Cerebellar nuclear complex (tissue), 1 donor: ENCODE results near the gene GYPE.
"Not testable (repeated sequence)": the region's sequence is repeated elsewhere in the genome, so short reads cannot be mapped to it uniquely, and the experiment has no call there.

Source experiments
- DNase-seq, 2 experiments: peaks; one replicate each; lab custom pipeline; 2025; lab: John Stamatoyannopoulos, UW

The GYPE gene

DNA sequence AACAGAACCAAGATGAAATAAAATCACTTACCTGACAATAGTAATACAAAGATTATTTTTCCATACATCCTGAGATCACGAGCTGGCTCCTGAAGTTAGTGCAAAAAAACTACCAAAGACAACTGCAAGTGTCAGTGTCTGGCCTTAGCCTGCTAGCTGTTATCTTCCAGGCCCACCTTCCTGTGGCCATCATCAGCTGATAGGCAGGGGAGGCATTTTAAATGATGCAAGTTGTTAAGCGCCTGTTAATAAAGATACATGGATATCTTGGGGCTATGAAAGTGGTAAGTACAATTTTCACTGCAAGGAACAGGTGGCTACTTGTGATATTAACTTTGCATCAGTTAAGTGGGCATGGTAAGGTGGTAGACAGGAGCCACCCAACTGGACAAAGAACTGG, at the start of gene GYPE:
GYPE (minus strand) TSS at position 120 of the 400 bp plus-strand sequence; CDS start at position 68, 52 bp downstream.
- DNase-seq, result not testable (repeated sequence)

DNA sequence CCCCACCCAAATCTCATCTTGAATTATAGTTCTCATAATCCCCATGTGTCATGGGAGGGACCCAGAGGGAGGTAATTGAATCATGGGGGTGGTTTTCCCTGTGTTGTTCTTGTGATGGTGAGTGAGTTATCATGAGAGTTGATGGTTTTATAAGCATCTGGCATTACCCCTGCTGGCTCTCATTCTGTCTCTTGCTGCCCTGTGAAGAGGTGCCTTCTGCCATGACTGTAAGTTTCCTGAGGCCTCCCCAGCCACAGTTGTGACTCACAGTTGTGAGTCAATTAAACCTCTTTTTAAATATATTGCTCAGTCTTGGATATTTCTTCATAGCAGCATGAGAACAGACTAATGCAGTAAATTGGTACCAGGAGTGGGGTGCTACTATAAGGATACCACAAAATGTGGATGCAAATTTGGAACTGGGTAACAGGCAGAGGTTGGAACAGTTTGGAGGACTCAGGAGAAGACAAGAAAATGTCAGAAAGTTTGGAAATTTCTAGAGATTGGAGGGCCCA, 46.2 kb upstream of the GYPE start:
- DNase-seq, result not testable (repeated sequence)

DNA sequence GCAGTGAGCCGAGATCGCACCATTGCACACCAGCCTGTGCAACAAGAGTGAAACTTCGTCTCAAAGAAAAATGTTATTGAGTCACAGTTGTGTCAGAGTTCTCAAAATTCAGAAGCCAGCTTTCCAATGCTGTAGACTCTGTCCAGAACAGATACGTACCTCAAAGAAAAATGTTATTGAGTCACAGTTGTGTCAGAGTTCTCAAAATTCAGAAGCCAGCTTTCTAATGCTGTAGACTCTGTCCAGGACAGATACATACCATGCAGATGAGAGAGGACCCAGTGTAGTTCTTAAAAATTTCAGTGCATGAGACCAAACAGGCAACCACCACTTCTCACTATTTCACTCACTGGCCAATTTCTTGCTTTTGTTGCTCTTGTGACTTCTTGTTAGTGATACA, 45.6 kb upstream of the GYPE start:
- not testable (repeated sequence) for DNase-seq

DNA sequence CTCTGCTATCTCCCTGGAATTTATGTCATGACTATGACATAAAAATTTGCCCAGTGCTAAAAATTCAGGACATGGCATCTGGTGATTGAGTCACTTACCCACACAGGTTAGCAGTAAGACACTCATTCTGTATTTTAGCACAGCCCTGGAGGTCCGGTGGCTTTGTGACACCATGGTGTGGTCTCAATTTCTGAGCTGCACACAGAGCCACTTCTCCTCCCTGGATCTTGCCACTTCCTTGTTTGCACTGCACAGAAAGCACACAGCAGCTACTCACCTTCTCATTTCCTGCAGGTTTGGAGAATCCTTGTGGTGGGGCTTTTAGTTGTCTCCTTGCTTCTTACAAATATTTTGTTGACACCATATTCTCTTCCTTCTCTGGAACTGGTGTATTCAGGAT, 44.8 kb upstream of the GYPE start:
- DNase-seq, result not testable (repeated sequence)

DNA sequence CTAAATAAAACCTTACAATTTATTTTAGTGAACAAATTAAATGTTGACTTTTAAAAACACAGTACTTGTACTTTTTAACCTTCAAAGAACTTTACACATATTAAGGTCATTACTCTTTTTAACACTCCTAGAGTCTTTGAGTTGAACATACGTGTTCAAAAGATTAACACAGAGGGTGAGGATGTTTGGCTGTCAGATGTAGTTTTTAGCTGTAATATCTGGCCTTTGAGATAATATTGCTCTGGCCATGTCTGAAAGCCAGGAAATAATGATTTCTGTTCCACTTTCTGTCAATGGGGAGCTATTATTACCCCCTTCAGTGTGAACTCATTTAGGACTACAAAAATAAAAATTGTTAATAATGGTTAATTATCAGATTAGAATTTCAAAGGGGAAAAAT, 42.1 kb upstream of the GYPE start:
- DNase-seq, result not testable (repeated sequence)

DNA sequence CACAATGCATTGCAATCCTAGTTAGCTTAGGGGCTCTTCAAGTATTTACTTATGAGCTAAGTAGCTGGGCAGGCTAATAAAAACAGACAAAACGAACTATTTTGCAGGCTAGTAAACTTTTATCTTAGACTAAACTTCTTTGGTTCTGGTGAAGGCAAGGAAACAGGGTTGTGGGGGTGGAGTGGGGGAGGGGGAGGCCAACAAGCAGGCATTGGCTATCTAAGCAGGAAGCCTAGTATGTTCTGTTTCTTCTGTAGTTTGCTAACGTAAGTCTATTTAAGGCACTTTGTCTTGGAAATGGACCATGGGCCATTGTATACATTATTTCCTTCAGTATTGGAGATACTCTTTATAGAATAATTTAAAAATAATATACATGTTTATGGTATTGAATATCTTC, 35.3 kb upstream of the GYPE start:
- not testable (repeated sequence) for DNase-seq

DNA sequence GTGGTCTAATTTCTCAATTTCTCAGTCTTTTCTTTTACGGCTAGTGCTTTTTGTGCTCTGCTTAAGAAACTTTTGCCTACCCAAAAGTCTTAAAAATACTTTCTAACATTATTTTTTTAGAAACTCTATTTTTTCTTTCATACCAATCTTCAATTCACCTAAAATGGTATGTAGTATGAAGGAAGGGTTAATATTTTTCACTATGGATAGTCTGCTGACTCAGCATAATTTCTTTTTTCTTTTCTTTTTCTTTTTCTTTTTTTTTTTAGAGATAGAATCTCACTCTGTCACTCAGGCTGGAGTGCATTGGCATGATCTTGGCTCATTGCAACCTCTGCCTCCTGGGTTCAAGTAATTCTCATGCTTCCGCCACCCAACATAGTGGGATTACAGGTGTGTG, 34.2 kb upstream of the GYPE start:
- DNase-seq, result no peak

DNA sequence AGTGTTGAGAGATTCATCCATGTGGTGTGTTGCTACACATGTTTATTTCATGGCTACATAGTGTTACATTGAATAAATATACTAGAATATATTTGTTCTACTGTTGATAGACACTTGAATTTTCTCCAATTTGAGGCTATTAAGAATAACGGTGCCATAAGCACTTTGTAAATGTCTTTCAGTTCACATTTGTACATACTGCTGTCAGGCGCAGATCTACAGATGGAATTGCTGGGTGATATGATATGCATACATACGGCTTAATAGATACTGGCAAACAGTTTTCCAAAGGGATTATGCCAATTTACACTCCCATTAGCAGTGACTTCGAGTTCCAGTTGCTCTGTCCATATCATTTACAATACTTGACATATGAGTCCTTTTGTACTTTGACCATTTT, 33.5 kb upstream of the GYPE start:
- not testable (repeated sequence) for DNase-seq

DNA sequence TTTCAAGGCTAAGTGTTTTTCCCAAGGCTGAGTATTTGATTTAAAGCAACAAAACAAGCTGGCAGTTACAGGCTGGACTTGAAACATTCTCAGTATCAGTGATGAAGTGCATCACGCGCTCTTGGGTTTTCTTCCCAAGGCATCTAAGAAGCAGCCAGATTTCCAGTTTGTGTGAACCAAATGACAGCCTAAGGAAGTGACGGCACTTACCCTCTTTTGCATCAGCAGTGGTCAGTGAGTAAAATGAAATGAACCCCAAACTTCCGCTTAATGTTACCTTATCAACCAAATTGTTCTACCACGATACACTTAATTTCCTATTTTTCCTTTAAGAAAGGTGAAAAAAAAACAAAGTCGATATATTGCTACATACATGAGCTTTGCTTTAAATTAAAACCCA, 15.8 kb upstream of the GYPE start:
- no peak for DNase-seq

DNA sequence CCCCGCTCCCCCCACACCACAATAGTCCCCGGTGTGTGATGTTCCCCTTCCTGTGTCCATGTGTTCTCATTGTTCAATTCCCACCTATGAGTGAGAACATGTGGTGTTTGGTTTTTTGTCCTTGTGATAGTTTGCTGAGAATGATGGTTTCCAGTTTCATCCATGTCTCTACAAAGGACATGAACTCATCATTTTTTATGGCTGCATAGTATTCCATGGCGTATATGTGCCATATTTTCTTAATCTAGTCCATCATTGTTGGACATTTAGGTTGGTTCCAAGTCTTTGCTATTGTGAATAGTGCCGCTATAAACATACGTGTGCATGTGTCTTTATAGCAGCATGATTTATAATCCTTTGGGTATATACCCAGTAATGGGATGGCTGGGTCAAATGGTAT, 11.1 kb upstream of the GYPE start:
- not testable (repeated sequence) for DNase-seq

DNA sequence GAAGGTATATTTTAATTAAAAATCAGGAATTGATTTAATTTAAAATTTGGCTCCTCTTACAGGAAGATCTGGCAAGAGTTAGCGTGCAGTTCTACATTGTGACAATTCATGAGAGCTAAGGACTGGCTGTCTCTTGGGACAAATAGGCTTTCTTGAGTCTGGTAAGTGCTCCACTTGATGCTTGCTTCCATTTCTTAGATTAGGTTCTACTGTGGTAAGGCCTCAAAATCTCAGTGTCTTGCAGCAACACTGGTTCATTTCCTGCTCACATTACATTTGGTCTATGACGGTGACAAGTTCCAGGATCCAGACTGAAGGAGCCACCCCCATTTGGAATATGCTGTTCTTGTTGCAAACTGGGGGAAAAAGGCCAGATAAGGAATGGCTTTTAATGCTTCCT, 7.1 kb upstream of the GYPE start:
- not testable (repeated sequence) for DNase-seq

DNA sequence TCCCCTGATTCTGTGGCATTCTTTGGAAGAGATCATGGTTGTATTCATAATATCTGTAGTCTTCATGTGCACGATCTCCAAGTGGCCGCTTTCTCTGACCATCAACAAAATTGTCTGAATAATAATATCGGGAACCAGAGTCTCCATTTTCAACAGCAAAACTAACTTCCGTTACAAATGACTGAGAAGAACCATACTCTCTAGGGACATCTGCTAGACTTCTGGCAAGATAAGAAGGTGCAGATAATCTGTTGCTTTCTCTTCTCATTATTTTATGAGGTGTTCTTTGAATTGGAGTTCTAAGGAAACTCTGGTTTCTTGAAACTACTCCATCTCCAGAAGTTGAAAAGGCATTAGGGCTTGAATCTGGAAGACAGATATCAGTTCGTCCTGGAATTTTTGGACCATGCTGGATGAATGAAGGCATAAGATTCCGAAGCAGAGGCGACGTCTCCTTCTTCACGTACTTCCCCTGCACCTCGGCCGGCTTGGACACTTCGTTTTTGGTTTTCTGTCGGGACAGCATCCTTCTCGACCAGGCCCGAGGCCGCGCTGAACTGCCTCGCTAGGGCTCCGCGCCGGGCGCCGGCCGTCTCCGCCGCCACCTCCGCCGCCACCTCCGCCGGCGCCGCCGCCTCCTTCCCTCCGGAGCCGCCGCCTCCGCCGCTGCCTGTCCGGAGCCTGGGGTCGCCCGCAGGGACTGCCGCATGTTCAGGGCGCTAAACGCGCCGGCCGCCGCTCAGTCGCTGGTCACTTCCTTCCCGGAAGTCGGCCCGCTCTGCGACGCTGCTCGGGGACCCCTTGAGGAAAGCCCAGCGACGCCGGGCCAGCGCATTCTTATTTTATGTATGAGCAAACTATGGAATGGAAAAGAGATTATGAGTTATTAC, 6.4 kb upstream of the GYPE start:
- not testable (repeated sequence) for DNase-seq

DNA sequence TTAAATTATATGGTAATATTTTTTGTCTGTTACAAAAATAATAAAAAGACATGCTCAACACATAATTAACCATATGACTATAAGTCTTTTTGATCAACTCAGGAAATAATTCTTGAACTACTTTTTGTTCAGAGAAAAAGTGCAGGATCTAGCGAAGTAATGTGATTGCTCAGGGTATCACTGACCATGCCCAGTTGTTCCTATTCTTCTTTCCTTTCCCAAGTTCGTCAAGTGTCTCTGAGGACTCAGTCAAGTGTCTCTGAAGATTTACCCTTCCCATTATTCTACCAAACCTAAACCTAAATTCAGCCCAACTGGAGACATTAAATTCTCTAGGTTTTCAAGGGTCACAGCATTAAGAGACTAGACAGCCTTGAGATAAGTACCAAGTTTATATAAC, 5.5 kb upstream of the GYPE start:
- not testable (repeated sequence) for DNase-seq

DNA sequence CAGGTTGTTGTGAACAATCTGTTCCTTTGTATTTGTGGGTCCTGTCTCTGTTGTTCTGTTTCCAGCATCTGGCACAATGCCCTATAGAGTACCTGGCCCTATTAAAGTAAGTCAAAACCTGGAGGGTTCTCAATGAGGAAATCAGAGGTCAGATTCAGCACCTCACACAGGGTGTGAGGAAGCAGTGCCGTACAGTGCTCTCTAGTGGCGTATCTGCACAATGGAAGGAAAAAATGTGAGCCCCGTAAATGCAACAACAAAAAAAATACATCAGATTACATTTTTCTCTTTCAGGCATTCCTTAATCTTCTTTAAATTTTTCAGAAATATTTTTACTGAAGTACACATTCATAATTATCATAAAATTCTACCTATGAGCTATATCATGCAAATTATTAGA, 2.5 kb upstream of the GYPE start:
- DNase-seq, result not testable (repeated sequence)

DNA sequence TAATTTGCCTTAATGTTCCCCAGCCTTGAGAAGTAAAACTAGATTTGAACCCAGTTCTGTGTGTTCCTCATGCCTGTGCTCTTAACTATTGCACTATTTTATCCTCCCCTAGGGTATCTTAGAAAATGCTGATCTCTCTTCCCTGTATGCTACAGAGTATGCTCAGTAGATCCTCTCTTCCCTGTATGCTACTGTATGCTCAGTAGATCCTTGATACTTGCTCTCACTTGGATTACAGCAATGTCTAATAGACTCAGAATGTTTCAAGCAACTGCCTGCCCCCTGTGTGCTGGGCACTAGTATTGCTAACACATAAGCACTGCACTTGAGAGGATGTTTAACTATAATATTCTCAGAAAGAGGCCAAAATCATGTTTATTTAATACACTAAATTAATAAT, 928 bp downstream of the GYPE start:
- DNase-seq, result not testable (repeated sequence)

DNA sequence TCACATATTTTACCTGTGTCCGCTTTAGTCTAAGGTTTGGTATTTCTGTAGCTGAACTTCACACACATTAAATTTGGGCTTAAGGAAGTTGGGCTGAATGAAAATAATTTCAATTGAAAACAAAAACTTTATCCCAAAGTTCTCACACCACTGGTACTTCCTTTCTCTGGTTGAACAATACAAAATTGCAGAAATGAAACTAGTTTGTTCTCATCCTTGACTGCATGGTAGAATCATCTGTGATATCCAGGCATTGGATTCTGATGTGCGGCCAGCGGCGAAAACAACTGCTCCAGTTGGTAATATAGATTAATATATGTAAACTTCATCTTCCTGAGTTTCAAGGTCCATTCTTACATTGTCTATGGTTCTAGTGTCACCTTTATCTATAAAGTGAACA, 15.0 kb downstream of the GYPE start:
- DNase-seq, result not testable (repeated sequence)

DNA sequence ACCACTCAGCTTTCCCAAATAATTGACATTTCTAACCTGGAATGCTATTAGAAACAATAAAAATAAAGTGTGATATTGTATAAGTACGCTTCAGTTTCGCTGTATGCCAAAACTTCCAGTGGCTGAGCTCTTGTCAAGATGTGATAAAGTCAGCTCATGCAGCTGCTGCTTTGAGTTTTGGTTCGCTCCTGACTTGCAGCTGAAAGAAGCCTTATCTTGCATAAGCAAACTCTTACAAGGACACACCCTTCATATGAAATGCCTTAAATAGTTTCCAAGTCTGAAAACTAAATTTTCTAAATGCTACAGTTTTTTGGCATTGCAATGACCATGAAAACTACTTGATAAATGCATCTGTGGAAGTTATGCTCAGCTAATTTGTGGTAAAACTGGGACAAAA, 17.2 kb downstream of the GYPE start:
- DNase-seq, result not testable (repeated sequence)

DNA sequence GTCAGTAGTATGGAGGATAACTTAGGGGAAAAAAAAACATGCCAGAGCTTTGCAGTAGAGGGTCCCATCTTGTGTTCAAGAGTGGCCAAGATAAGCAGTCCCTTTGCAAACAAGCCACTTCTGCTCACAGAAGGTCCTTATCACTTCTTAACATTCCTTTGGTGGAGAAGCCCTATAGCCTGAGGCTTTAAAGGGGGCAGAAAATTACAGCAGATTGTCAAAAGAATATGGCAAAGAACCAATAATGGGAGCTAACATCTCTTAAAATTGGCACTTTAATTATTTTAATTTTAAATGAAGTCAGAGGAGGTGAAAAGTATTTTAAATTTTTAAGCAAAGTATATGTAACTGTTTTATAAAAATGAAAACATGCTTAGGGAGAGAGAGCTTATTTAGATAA, 20.4 kb downstream of the GYPE start:
- DNase-seq, result not testable (repeated sequence)

DNA sequence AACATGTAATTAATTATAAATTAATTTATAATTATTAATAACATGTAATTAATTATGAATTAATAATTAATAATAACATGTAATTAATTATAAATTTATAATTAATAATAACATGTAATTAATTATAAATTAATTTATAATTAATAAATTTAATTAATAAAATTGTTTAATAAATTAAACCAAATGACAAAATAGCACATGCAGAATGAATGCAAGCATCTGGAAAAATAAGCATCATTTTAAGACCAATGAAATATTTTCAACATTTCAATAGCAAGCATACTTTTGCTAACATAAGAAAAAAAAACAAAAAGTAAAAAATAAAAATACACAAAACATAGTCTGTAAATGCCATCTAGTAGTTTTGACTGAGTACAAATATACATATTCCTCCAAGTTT, 21.8 kb downstream of the GYPE start:
- no peak for DNase-seq

DNA sequence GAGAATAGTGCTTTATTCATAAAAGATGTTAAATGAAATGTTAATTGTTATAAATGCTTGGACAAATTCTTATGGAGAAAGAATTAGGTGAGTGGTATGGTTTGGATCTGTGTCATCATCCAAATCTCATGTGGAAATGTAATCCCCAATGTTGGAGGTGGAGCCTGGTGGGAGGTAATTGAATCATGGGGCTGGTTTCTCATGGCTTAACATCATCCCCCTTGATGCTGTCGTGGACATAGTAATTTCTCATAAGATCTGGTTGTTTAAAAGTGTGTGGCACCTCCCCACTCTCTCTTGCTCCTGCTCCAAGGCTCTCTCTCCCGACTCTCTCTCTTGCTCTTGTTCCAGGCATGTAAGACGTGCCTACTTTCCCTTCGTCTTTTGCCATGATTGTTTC, 22.5 kb downstream of the GYPE start:
- DNase-seq, result no peak

DNA sequence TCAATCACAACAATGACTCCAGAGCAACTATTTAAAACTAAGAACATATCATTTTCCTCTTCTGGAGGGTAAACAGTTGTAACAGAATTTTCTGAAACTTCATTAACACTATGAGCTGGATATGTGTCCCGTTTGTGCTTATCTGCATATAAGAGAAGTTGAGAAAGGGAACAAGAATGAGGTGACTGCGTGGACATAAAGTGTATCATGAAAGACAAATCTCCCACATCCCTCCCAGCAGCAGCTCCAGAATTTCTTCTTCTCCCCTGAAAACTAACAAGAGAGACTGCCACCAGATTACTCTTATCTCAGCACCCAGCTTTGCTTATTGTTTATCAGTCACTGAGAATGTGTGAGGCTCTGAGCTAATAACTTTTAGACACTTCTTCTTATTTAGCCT, 25.8 kb downstream of the GYPE start:
- DNase-seq, result not testable (repeated sequence)

DNA sequence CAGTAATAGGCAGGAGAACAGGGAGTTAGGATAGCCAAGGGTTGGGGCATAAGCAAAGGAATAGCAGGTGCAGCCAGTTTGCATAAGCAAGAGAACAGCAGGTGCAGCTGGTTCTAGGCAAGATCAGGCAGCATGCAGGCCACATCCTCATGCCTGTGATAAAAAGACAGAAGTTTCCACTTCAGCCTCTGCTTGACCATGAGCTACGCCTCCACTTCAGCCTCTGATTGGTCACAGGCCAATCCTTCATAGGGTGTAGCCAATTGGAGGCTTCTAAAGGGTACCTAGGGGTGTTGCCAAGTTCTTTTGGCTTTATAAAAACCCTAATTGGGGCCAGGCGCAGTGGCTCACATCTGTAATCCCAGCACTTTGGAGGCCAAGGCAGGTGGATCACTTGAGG, 30.0 kb downstream of the GYPE start:
- not testable (repeated sequence) for DNase-seq

DNA sequence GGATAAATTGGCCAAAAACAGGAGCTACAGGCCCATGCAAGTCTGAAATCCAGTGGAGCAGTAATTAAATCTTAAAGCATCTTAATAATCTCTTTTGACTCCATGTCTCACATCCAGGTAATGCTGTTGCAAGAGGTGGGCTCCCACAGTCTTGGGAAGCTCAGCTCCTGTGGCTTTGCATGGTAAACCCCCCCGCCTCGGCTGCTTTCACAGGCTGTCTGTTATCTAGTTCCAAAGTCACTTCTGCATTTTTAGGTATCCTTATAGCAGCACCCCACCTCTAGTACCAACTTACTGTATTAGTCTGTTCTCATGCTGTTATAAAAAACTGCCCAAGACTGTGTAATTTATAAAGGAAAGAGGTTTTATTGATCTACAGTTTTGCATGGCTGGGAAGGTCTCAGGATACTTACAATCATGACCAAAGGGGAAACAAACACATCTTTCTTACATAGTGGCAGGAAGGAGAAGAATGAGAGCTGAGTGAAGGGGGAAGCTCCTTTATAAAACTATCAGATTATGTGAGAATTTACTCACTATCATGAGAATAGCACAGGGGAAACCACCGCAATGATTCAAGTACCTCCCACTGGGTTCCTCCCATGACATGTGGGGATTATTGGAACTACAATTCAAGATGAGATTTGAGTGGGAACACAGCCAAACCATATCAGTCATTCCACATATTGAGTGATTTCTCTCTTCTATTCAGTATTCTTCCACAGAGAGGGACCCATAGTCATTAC, 34.7 kb downstream of the GYPE start:
- DNase-seq, result not testable (repeated sequence)
